GM18858 (cell line): Measurements from ENCODE around the gene DTX1.

Source experiments
- ATAC-seq: cut with Tn5 transposase; IDR thresholded peaks from one replicate; pipeline ENCODE4 v1.9.1; 2021; ENCODE audit not compliant: unreplicated experiment

Gene DTX1

DNA sequence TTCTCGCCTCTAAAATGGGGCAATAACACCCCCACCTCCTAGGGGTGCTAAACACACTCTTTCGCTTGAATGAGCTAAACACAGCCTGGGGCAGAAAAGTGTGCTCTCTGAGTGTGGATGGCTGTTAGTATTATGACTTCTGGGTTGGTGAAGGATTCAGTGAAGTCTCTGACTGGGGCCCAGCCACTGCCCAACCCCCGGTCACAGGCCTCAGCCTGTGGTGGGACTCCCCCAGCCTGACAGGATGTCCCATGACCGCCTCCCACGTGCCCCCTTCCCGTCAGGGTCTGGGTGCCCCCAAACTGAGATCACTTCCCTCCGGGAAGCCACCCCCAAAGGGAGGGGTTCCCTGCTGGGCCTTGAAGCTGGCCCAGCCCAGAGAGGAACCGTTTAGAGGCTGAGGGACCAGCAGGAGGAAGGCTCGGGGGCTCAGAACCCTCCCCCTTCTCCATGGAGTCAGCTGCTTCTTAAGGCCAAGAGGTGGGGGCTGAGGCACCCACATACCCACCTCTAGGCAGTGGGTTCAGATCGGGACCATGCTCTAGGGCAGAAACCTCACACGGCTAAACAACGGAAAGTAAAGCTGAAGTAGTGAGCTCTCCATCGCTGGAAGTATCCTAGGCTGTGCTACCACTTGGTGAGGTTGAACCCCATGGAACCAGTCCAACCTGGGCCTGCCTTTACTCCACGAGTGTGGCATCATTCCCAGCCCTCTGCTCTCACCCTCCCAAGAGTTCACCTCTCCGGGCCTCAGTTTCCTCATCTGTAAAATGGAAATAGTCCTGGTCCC lies 13.8 kb downstream of the DTX1 start:
- ATAC-seq = no peak

- ATAC-seq = no peak
These were observed 14.9 kb downstream of the DTX1 start for GRCh38 chr12:113071135-113072112.

DNA sequence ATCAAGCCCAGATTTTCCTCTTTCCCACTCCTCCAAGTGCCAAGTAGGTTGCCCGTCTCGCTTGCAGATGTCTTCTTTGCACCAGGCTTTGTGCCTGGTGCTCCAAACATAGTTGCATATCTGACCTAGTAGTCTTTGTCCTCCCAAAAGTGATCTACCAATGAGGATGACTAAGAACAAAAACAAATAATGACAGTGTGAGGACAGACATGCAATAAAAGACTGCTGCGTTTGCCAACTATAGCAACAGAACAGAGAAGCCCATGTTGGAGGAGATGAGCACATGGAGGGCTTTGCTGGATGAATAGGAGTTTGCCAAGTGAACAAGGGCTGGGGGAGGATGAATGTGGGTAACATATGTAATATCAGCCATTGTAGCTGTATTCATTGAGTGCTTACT lies 15.6 kb downstream of the DTX1 start:
- ATAC-seq = no peak

GRCh38 chr12:113073586-113073985 lies 17.1 kb downstream of the DTX1 start:
- ATAC-seq = no peak

- peak; percentile 91 for ATAC-seq
These were observed 18.7 kb downstream of the DTX1 start for GRCh38 chr12:113075137-113075683.

GRCh38 chr12:113077057-113077858 lies 20.7 kb downstream of the DTX1 start:
- no peak for ATAC-seq

DNA sequence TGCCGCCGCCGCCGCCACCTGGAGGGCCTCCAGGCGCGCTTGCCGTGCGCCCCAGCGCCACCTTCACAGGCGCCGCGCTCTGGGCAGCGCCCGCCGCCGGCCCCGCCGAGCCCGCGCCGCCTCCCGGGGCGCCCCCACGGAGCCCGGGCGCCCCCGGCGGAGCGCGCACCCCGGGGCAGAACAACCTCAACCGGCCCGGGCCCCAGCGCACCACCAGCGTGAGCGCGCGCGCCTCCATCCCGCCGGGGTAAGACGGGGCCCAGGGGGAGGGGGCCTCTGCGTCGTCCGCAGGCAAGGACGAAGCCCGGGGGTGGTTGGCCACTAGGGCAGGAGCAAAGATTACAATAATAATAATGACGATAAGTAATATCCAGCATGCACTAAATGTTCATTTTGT lies 21.3 kb downstream of the DTX1 start:
- ATAC-seq = no peak

DNA sequence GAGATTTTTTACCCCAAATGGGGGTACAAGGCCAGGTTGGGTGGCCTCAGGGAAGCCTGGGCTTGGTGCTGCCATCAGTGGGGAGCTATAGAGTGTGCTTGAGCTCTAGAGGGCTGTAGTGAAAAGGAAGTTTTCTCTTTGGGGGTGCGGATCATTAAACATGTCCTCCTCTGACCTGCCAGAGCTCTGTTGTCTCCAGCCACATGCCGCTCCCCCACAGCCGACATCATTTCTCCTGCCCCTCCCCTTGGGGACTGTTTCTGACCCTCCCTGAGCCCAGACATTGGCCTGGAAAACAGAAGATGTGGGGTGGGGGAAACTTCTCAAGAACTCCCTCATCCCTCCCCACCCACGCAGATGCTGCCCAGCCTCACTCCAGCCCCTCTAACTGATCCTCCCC lies 25.3 kb downstream of the DTX1 start:
- no peak for ATAC-seq

DNA sequence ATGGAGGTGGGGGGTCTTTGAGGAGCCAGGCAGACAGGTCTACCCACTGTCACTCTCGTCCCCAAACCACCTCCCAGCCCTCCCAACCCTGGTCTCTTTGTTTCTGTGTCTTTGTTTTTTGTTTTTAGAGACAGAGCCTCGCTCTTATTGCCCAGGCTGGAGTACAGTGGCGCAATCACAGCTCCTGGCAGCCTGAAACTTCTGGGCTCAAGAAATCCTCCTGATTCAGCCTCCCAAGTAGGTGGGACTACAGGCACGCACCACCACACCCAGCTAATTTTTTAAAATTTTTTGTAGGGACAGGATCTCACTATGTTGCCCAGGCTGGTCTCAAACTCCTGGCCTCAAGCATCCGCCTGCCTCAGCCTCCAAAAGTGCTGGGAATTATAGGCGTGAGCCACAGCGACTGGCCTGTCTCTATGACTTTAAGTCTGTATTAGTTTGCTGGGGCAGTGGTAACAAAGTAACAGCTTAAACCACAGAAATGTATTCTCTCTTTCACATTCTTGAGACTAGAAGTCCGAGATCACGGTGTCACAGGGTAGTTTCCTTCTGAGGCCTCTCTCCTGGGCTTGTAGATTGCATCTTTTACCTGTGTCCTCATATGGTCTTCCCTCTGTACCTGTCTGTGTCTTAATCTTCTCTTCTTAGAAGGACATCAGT lies 26.1 kb downstream of the DTX1 start:
- peak; percentile 50 for ATAC-seq

DNA sequence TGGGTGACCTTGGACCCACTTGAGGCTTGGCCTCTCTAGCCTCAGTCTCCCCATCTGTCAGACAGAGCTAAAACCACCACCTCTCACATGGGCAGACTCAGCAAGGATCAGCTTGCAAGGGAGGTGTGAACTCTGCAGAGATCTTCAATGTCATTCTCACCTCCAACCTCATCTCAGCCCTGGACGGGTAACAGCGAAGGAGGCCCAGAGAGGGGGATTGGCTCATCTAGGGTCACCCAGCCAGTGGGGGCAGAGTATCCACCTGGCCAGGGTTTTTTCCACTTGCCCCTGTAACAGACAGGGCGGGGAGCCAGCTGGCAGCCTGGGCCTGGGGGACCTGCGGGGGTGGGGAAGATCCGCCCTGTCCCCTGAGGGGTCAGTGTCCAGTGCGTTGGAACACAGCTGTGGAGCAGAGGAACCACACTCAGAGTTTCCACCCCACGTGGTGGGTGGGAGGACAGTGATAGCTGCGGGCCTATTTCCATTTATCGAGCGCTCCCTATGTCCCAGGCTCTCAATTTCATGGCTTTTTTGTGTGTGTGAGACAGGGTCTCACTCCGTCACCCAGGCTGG lies 27.4 kb downstream of the DTX1 start:
- ATAC-seq = no peak

DNA sequence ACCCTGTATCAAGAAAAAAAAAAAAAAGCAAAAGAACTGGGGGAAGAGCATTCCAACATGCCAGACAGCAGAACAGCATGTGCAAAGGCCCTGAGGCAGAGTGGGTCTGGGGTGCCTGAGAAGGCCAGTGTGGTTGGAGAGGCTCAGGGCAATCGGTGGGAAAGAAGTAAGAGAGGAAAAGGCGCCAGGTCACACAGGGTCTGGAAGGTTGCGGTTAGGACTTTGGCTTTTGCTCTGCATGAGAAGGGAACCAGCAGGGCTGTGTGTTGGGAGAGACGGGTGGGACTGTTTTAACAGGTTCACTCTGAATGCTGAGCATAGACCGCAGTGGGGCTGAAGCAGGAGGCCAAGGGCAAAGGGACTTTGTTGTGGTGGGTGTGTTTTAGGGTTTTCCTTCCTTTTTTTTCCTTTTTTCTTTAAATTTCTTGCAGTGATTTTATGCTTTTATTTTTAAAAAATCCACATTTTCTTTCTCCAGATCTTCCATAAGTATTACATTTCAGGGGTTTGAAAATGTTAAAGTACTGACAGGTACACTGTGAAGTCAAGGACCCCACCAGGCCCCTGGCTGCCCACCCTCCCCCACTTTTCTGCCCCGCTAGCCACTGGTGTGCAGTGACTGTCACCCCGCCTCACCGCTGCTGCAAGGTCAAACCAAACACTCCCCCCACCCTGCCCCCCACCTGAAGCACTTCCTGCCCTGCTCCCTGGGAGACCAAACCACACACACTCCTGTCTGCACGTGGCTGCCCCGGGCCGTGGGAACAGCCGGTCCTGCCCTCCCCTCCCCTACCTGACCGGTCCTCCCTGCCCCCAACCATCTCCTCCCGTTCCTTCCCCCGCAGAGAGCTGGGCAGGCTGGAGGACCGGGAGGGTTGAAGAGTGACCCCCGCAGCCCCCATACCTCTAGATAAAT lies 30.0 kb downstream of the DTX1 start:
- ATAC-seq = no peak

DNA sequence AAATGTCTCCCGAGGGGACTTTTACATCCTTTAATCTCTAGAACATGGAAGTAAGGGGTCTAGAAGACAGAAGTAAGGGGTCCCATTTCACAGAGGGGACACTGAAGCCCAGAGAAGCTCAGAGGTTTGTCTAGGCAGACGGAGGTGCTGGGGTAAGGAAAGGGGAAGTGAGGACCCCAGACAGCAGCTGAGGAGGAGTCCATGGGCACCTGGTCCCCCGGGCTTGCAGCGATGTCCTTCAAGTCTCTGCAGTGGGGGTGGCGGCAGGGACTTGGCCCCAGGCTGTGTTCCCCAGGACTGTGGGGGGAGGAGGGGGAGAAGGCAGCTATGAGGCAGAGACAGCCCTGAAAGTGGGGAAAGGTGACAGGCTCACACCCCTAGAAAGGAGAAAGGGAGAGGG lies 30.7 kb downstream of the DTX1 start:
- no peak for ATAC-seq

GRCh38 chr12:113088037-113088436 lies 31.5 kb downstream of the DTX1 start:
- ATAC-seq = no peak

- ATAC-seq = no peak
These were observed 32.6 kb downstream of the DTX1 start for GRCh38 chr12:113088971-113089756.

GRCh38 chr12:113089839-113090238 lies 33.3 kb downstream of the DTX1 start:
- ATAC-seq = no peak

DNA sequence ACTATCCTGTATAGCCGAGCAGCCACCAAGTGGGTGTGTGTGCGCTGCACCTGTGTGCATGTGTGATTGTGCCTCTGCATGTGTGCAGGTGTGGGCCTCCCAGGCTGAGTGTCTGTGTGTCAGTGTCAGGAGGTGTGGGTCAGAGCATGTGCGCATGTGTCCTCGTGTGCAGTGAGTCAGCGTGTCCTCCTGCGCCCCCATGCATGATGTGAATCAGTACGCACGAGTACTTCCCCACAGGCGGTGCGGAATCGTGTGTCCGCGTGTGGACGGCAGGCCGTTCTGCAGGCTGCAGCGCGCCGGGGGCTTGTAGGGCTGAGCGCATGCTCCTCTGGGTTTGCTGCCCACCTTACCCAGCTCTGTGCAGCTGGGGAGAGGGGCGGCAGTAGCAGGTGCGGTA lies 34.2 kb downstream of the DTX1 start:
- ATAC-seq = no peak

- ATAC-seq = no peak
These were observed 35.0 kb downstream of the DTX1 start for GRCh38 chr12:113091506-113091905.
